KBM-7 (cell line): ENCODE data around the gene TBC1D4.
"Not testable (repeated sequence)": the region's sequence is repeated elsewhere in the genome, so short reads cannot be mapped to it uniquely, and the experiment has no call there.

Experiments
- DNase-seq: peaks from one replicate; pipeline ENCODE4 v3.0.0-alpha.2; 2015
- in situ Hi-C: fragments of 300-500 bp; cut with MboI; formaldehyde crosslinking; loops from 2 replicates; pipeline ENCODE4 v1.14.3; 2020; ENCODE audit warnings: low sequenced_read_pairs, low pct_unique_long_range_greater_than_20kb, mixed read lengths

Gene TBC1D4

GRCh38 chr13:75458696-75459422, 23.1 kb downstream of the TBC1D4 start:
- DNase-seq: no peak
- in situ Hi-C loops: no loop called here

- no peak for DNase-seq
- in situ Hi-C loops: no loop called here
Observed at GRCh38 chr13:75455962-75456361, 26.0 kb downstream of the TBC1D4 start.

GRCh38 chr13:75454497-75454896, 27.5 kb downstream of the TBC1D4 start:
- DNase-seq: no peak
- in situ Hi-C loops: no loop called here

GRCh38 chr13:75452564-75452963, 29.4 kb downstream of the TBC1D4 start:
- in situ Hi-C loops: no loop called here
- DNase-seq: no peak

- in situ Hi-C loops: no loop called here
- no peak for DNase-seq
Observed at GRCh38 chr13:75447493-75447892, 34.5 kb downstream of the TBC1D4 start.

GRCh38 chr13:75446874-75447273, 35.1 kb downstream of the TBC1D4 start:
- in situ Hi-C loops: no loop called here
- DNase-seq: no peak

GRCh38 chr13:75445717-75446499, 36.1 kb downstream of the TBC1D4 start:
- in situ Hi-C loops: no loop called here
- no peak for DNase-seq

- no peak for DNase-seq
- in situ Hi-C loops: no loop called here
Observed at GRCh38 chr13:75444016-75444415, 38.0 kb downstream of the TBC1D4 start.

GRCh38 chr13:75443356-75443958, 38.5 kb downstream of the TBC1D4 start:
- no peak for DNase-seq
- in situ Hi-C loops: no loop called here

- DNase-seq: no peak
- in situ Hi-C loops: no loop called here
Observed at GRCh38 chr13:75442736-75443234, 39.2 kb downstream of the TBC1D4 start.

- DNase-seq: no peak
- in situ Hi-C loops: no loop called here
Observed at GRCh38 chr13:75440100-75440499, 41.9 kb downstream of the TBC1D4 start.

- DNase-seq: no peak
- in situ Hi-C loops: no loop called here
Observed at GRCh38 chr13:75437582-75438318, 44.2 kb downstream of the TBC1D4 start.

- DNase-seq, in situ Hi-C loops: not testable (repeated sequence)
Observed at GRCh38 chr13:75434126-75434525, 47.8 kb downstream of the TBC1D4 start.

- in situ Hi-C loops: no loop called here
- DNase-seq: no peak
Observed at GRCh38 chr13:75432811-75433244, 49.1 kb downstream of the TBC1D4 start.

GRCh38 chr13:75432045-75432444, 49.9 kb downstream of the TBC1D4 start:
- in situ Hi-C loops: no loop called here
- no peak for DNase-seq

GRCh38 chr13:75430436-75431209, 51.3 kb downstream of the TBC1D4 start:
- no peak for DNase-seq
- in situ Hi-C loops: no loop called here

- in situ Hi-C loops: no loop called here
Observed at GRCh38 chr13:75426421-75426820, 55.5 kb downstream of the TBC1D4 start.

GRCh38 chr13:75425216-75426009, 56.6 kb downstream of the TBC1D4 start:
- peak; percentile 32 for DNase-seq
- in situ Hi-C loops: no loop called here

More at GRCh38 chr13:75426421-75426820, 55.5 kb downstream of the TBC1D4 start:
- DNase-seq: no peak
